ENCODE data around the gene MLLT10.
"Not testable (repeated sequence)": the region's sequence is repeated elsewhere in the genome, so short reads cannot be mapped to it uniquely, and the experiment has no call there.

Gene MLLT10

DNA sequence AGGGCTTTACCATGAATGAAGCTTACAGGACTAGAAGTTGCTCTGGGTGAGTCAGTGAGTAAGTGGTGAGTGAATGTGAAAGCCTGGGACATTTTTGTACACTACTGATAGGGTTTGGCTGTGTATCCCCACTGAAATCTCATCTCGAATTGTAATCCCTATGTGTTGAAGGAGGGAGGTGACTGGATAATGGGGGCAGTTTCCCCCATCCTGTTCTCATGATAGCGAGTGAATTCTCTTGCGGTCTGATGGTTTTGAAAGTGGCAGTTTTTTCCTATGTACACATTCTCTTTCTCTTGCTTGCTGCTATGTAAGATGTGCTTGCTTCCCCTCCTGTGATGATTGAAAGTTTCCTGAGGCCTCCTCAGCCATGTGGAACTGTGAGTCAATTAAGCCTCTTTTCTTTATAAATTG lies 47.4 kb downstream of the MLLT10 start:
- DNase-seq (ENCODE audit: low read depth, low spot score) = not testable (repeated sequence)

DNA sequence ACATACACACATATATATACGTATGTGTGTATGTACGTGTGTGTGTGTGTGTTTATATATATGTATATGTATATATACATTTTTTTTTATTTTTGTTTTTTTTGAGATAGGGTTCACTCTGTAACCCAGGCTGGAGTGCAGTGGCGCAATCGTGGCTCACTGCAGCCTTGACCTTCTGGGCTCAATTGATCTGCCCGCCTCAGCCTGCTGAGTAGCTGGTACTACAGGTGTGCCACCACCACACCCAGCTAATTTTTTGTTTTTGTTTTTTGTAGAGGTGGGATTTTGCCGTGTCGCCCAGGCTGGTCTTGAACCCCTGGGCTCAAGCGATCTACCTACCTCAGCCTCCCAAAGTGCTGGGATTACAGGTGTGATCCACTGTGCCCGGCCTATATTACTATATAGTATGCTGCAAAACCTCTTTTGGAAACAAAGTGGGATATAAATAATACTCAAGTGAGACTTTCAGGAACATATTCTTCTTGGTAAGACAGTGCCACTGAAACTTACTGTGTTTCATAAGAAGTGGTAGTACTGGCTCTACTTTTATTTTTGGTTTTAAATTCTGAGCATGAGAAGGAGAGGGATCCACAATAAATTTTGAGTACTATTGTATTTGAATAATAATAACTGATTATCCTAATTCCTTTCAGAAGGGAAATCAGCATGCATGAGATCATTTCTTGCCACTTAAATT lies 51.0 kb downstream of the MLLT10 start:
- DNase-seq (ENCODE audit: low read depth, low spot score) = no peak

DNA sequence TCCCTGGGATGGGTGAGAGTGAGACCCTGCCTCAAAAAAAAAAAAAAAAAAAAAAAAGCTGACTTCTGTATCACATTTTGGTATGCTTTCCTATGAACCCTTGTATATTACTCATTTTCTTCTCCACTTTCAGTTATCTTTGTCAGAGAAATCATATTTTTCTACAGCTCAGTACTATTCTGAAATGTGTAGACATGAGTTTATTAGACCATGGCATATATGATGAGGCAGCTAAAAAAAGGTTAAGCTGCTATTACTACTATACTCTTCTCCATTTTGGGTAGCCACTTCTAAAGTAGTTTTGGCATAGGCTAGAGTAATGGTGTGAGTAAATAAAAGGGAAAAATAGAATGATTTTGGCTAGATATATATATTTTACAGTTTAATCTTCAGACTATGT lies 53.4 kb downstream of the MLLT10 start:
- no peak for DNase-seq (ENCODE audit: low read depth, low spot score)

DNA sequence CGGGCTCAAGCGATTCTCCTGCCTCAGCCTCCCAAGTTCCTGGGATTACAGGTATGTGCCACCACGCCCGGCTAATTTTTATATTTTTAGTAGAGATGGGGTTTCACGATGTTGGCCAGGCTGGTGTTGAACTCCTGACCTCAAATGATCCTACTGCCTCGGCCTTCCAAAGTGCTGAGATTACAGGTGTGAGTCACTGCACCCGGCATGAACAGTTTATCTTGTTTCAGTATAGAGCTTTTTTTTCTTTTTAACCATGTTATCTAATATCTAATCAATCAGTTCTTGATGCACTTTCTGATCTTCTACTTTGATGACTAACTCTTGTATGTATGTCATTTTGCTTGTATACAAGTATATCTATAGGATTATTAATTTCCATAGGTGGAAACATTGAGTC lies 54.1 kb downstream of the MLLT10 start:
- DNase-seq (ENCODE audit: low read depth, low spot score) = not testable (repeated sequence)

DNA sequence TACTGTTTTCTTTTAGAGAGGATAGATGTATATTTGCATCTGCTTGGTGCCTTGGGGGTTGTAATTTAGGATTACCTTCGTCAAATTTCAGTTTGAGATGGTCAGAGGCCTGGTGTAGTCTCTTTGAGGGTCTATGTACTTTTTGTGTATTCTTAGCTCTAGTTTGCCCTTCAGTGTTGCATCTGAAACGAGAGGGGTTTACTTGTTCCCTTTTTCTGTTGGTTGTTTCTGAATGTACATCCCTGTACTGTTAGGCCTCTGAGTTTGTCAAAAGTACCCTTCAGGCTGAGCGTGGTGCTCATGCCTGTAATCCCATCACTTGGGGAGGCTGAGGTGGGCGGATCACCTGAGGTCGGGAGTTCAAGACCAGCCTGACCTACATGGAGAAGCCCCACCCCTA lies 60.0 kb downstream of the MLLT10 start:
- DNase-seq (ENCODE audit: low read depth, low spot score) = no peak

DNA sequence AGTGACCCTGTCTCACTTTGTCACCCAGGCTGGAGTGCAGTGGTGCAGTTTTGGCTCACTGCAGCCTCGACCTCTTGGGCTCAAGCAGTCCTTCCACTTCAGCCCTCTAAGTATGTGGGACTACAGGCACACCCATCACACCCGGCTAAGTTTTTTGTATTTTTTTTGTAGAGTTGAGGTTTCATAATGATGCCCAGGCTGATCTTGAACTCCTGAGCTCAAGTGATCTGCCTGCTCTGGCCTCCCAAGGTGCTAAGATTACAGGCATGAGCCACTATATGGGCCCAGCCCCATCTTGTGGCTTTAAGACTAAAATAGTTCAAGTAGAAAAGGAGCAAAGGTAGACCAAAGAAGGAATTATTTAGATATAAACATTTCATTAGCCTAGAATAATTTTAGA lies 65.5 kb downstream of the MLLT10 start:
- no peak for DNase-seq (ENCODE audit: low read depth, low spot score)

DNA sequence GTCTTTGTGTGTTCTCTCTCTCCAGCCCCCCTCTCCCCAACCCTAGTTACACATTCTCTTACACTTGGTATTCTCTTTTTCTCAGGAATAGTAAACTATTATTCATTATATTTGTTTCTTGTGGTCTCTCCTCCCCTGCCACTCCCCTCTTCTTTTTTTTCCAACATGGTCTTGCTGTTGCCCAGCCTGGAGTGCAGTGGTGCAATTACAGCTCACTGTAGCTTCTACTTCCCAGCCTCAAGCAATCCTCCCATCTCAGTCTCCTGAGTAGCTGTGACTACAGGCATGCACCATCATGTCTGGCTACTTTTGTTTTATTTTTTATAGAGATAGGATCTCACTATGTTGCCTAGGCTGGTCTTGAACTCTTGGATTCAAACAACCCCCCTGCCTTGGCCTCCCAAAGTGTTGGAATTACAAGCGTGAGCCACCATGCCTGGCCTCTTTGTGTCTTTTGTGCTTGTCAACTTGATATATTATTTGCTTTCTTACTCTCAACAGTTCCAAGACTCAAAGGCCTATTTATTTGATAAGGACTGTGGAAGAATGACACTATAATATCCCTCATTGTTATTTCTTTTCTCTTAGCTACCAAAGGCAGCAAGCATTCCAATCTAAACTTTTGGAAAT lies 66.9 kb downstream of the MLLT10 start:
- no peak for DNase-seq (ENCODE audit: low read depth, low spot score)

DNA sequence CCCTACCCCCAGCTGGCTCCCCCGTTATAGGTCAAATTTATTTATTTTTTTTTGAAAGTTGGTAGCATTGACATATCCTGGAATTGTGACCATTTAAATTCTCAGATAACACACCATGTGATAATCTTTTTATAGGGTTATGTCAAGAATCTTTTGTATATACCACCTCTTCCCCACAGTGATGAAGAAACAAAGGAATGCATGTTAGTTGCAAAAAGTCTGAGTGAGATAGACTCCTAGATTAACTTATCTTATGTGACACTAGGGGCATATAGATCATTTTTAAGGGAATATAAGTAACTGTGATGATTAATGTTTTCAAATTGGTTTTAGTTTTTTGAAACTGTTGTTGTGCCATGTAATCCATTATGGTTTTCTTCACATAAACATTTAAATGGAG lies 68.3 kb downstream of the MLLT10 start:
- no peak for DNase-seq (ENCODE audit: low read depth, low spot score)

DNA sequence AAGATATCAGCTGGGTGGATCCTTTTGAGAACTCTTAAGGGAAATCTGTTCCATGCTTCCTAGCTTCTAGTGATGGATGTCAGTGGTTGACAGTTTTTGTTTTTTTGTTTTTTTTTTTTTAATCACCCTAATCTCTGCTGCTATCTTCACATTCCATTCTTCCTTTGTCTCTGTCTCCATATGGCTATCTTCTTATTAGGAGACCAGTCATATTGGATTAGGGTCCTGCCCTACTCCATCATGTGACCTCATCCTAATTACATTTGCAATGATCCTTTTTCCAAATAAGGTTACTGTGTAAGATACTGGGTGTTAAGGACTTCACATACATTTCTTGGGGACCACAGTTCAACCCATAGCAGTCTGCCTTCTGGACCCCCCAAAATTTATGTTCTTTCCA lies 69.7 kb downstream of the MLLT10 start:
- DNase-seq (ENCODE audit: low read depth, low spot score) = no peak

DNA sequence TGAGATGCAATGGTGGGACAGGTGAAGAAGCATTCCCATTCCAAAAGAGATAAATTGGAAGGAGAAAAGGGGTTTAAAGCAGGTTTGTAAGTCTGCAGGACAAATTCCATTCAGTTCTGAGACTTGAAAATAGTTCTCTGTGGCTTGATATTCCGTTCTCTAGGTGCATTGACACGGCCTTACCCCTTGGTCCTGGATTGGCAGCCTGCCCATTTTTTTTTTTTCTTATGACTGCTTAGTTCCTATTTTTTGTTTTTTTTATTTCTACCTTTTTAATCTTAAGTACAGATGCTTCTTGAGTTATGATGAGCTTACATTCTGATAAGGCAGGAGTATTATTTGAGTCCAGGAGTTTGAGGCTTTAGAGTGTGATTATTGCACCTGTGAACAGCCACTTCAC lies 70.6 kb downstream of the MLLT10 start:
- DNase-seq (ENCODE audit: low read depth, low spot score) = no peak

DNA sequence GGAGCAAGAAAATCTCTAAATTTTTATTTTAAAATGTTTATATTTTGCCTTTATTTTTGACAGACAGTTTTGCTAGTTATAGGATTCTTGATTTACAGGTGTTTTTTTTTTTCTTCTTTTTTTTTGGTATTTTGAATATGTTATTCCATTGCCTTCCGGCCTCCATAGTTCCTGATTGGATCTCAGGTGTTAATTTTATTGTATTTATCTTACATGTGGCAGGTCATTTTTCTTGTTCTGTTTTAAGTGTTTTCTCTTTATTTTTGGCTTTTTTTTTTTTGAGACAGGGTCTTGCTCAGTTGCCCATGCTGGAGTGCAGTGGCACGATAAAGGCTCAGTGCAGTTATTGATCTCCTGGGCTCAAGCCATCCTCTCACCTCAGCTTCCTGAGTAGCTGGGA lies 73.9 kb downstream of the MLLT10 start:
- DNase-seq (ENCODE audit: low read depth, low spot score) = no peak

DNA sequence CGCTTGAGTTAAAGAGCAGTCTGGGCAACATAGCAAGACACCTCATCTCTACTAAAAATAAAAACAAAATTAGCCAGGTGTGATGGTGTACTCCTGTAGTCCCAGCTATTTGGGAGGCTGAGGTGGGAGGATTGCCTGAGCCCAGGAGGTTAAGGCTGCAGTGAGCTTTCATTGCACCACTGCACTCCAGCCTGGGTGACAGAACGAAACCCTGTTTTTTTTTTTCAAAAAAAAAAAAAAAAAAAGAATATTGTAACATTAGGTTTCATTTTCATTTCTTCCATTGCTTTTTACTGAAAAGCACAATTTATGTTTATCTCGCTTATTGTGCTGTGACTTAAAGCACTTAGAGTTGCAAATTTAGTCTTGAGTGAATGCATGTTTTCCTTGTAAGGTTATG lies 80.0 kb downstream of the MLLT10 start:
- DNase-seq (ENCODE audit: low read depth, low spot score) = no peak

DNA sequence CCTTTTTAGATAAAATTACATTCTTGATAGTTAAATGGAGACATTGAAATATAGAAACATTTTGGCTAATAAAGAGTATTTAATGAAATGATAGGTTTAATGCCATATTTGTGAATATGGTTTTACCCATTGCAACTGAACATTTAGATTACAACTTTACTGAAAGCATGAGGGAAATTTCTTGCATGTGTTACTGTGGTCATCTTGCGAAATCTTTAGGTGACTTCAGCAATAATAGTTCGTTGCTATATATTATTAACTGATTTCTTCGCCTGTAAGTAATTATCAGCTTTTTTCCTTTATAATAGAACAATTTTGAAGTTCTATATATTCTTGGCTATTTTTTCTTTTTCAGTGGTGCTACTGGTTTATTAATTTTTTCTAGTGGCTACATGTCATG lies 83.2 kb downstream of the MLLT10 start:
- DNase-seq (ENCODE audit: low read depth, low spot score) = no peak

DNA sequence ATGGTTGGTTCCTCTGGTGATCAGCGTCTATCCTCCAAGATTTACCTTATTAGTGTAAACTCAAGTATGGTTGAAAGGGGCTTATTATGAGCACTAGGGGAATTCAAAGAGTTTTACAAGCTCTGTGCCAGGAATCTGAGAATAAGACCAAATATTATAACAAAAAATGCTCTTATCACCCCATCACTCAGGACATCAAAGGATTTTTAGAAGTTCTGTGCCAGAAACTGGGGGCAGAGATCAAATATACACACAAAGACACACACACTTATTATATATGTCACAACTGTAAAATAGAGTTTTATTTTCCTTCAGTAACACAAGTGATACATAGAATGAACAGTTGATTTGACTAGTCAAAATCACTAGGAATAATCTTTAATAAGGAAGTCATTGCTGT lies 89.3 kb downstream of the MLLT10 start:
- DNase-seq (ENCODE audit: low read depth, low spot score) = no peak

DNA sequence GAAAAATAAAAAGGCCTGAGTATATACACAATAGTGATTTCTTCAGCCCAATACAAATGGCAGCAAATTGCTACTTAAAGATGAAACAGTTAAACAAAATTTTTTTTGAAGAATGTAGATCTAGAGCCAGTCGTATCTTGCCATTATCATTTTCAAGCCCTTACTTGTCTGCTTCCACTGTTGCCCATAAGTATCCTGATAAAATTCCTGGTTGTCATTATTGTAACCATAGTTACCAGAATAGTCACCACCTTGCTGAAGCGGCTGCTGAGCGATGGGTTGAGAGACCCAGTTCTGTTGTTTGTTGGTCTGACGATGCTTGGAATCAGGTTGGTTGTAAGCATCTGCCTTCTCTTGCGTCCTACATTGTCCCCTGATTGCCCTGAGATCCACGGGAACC lies 90.4 kb downstream of the MLLT10 start:
- not testable (repeated sequence) for DNase-seq (ENCODE audit: low read depth, low spot score)

DNA sequence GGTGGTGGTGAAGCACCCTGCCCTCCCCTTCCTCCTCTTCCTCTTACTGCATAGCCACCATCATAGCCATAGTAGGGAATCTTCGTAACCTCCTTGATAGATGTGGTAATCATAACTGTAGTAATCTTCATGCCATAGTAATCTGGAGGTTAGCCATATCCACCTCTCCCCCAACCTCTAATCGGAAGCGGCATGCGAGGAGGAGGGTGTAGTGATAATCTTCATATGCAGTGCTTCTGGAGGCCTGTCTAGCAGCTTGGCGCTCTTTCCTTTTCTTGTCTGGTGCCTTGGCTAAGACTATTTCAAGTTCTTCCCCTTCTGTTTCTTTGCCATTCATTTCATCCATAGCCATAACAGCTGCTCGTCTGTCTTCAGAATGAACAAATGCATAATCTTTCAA lies 90.9 kb downstream of the MLLT10 start:
- DNase-seq (ENCODE audit: low read depth, low spot score) = no peak

DNA sequence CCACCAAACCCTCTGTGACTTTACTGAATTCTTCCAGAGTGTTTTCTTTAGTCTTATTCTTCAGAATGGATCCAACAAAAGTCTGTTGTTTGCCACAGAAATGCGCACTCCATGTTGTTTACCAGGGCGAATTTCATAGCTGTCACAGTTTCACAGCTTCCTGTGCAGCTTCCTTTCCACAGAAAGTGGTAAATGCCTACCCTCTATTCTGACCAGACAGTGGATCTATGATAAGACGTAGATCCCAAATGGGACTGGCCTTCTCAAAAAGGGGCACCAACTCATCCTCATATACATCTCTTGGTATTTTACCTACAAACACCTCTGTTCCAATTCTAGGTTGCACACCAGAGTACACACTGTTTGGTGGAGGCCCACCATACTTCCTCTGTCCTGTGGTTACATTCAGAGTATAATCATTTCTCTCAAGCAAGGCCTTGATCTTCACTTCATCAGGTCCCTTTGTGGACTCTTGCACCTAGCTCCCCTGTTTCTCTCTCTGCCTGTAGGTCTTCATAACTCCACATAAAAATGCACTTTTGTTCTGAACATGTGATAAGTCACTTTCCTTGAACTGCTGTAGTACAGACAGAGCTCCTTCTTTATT lies 91.7 kb downstream of the MLLT10 start:
- DNase-seq (ENCODE audit: low read depth, low spot score) = no peak

DNA sequence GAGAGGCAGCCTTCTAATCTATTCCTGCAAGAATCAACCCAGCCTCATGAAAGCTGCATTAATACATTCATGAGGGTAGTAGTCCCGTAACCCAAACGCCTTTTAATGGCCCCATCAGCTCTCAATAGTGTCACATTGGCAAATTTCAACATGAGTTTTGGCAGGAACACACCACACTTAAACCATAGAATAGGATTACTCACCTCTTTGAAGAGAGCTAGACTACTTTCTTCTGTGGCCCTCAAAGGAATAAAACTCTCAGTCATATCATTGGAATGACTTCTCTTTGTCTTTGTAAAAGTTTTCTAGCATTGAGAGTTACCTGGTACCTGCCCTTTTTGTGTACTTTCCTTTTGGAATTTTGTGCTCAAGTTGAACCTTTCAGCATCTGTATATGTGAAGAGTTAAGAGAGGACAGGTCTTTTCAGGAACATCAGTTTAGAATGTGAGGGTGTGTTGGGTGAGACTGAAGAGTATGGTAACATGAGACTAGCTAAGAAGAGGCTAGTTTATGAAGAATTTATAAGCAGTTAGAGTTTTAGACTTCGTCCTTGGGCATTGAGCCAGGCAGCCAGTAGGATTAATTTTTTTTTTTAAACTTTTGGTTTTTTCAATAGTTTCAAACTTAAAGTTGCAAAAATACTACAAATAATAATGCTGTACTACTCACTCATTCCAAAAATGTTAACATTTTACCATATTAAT lies 92.6 kb downstream of the MLLT10 start:
- DNase-seq (ENCODE audit: low read depth, low spot score) = no peak

DNA sequence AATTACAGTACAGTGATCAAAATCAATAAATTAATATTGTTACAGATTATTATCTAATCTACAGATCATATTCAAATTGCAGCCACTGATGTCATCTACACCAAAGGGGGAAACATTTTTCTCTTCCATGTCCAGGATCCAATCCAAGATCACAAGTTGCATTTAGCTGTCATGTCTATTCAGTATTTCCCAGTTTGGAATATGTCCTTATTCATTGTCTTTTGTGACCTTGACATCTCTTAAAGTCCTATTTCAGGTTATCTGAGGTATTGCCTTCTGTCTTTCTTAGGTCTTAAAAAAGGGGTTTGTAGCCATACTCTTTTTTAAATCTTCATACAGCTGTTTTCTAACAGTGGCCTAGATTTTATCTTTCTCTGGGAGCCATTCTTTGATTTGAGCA lies 93.3 kb downstream of the MLLT10 start:
- no peak for DNase-seq (ENCODE audit: low read depth, low spot score)

DNA sequence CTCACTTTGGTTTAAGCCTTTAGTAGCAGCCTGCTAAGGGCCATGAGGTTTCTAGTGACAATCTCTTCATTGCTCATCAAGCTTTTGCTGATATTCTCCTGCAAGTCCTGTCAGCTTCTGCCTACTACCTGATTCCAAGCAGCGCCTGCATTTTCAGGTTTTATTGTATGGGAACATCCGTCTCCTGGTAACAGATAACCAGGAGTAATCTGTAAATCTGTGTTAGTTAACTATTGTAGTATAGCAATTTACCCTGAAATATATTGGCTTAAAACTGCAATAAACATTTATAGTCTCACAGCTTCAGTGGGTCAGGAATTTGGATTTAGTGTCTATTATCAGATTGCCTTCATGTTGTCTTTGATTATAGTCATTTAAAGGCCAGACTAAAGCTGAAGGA lies 94.0 kb downstream of the MLLT10 start:
- DNase-seq (ENCODE audit: low read depth, low spot score) = no peak

DNA sequence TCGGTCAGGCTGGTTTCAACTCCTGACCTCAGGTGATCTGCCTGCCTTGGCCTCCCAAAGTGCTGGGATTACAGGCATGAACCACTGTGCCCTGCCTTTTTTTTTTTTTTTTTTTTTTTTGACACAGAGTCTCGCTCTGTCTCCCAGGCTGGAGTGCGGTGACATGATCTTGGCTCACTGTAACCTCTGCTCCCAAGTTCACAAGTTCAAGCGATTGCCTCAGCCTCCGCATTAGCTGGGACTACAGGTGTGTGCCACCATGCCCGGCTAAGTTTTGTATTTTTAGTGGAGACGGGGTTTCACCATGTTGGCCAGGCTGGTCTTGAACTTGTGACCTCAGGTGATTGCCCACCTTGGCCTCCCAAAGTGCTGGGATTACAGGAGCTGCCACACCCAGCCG lies 94.6 kb downstream of the MLLT10 start:
- DNase-seq (ENCODE audit: low read depth, low spot score) = not testable (repeated sequence)

DNA sequence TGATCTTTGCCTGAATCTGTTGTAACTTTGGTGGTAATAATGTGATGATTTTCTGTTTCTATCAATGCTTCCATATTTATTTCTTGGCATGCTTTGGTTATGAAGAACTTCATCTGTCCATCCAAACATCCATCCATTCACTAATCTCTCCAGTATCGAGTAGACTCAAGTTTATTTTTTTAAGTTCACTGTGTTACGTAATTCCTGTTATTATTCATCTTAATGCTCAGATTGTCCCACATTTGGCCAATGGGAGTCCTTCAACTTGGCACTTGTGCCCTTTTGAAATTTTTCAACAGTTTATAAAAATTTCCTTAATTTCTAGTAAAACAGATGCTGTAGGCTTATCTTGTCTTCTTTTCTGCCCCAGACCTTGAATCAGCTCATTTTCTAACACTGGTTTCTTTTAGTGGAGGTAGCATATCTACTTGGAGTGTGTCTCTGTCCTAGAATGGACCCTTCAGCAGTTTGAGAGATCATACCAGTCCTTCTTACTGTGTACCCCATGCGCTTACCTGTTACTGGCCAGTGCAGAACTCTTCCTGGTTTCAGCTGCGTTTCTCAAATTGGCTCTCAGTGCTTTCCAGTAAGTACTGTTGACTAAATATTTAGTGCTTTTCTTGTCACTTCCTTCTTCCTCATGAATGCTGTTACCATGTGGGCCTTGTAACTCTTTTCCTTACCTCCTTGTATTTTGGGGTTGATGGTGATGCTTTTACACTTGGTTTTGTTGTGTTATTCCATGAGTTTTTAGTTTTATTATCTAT lies 100.8 kb downstream of the MLLT10 start:
- DNase-seq (ENCODE audit: low read depth, low spot score) = no peak

All from iPS DF 19.7 (cell line).